Measurements from ENCODE around the gene SPIN1. TPM values are rescaled to one million over a fixed set of nuclear protein-coding genes. Genes with fewer than 3 reads are reported as not detected.
"Not testable (repeated sequence)": the region's sequence is repeated elsewhere in the genome, so short reads cannot be mapped to it uniquely, and the experiment has no call there.

SPIN1 gene
- total RNA-seq, 1 experiment from 2014 or later, result 82.5 TPM

GRCh38 chr9:88378317-88378716 lies 9.9 kb upstream of the SPIN1 start:
- Histone ChIP-seq H3K9me3 (replicated peaks) (no peaks in the 10 kb centered on the region; the same call in 1 of the 2 replicates), H3K4me1 (no peaks in the 10 kb centered on the region), H3K27ac (no peak overlapping the region), H3K36me3 (no peaks in the 10 kb centered on the region), H3K4me3 (no peak overlapping the region), H3K27me3 (no peaks in the 10 kb centered on the region)
- no peak for DNase-seq

GRCh38 chr9:88379352-88379751 lies 8.9 kb upstream of the SPIN1 start:
- no peaks in the 10 kb centered on the region for H3K27me3 ChIP-seq
- no peak for DNase-seq
- H3K36me3 ChIP-seq, result no peaks in the 10 kb centered on the region
- H3K4me1 ChIP-seq, result no peaks in the 10 kb centered on the region
- no peak overlapping the region for H3K4me3 ChIP-seq
- no peaks in the 10 kb centered on the region; the same call in 1 of the 2 replicates for H3K9me3 ChIP-seq (replicated peaks)
- no peak overlapping the region for H3K27ac ChIP-seq

GRCh38 chr9:88380118-88380517 lies 8.1 kb upstream of the SPIN1 start:
- no peaks in the 10 kb centered on the region for H3K27me3 ChIP-seq
- no peak for DNase-seq
- no peaks in the 10 kb centered on the region for H3K4me1 ChIP-seq
- no peaks in the 10 kb centered on the region for H3K36me3 ChIP-seq
- H3K27ac ChIP-seq, result no peak overlapping the region
- no peaks in the 10 kb centered on the region; the same call in 1 of the 2 replicates for H3K9me3 ChIP-seq (replicated peaks)
- no peak overlapping the region for H3K4me3 ChIP-seq

GRCh38 chr9:88381322-88381721 lies 6.9 kb upstream of the SPIN1 start:
- not testable (repeated sequence) for H3K4me3 ChIP-seq; H3K4me1 ChIP-seq; H3K36me3 ChIP-seq; H3K9me3 ChIP-seq (replicated peaks); H3K27me3 ChIP-seq; DNase-seq; H3K27ac ChIP-seq

GRCh38 chr9:88383176-88383575 lies 5.1 kb upstream of the SPIN1 start:
- H3K4me1 ChIP-seq, result no peaks in the 10 kb centered on the region
- DNase-seq, result no peak
- H3K27ac ChIP-seq, result no peak overlapping the region
- H3K36me3 ChIP-seq, result no peaks in the 10 kb centered on the region
- H3K4me3 ChIP-seq, result no peak overlapping the region
- H3K9me3 ChIP-seq (replicated peaks), result no peaks in the 10 kb centered on the region
- H3K27me3 ChIP-seq, result no peaks in the 10 kb centered on the region

- H3K4me1 ChIP-seq; H3K4me3 ChIP-seq; H3K27me3 ChIP-seq; H3K36me3 ChIP-seq; H3K27ac ChIP-seq; H3K9me3 ChIP-seq (replicated peaks); DNase-seq: not testable (repeated sequence)
Measured at GRCh38 chr9:88386137-88386536, 2.1 kb upstream of the SPIN1 start.

- Histone ChIP-seq H3K36me3 (peaks cover 13% of the 10 kb centered on the region; the same call in 1 of the 2 replicates), H3K27me3 (no peaks in the 10 kb centered on the region), H3K4me1 (peaks cover 6% of the 10 kb centered on the region), H3K27ac (no peak overlapping the region), H3K9me3 (replicated peaks) (no peaks in the 10 kb centered on the region), H3K4me3 (no peak overlapping the region)
- no peak for DNase-seq
Measured at GRCh38 chr9:88387036-88387551, 1.1 kb upstream of the SPIN1 start.

GRCh38 chr9:88387552-88388202 lies 567 bp upstream of the SPIN1 start:
- Histone ChIP-seq H3K4me3 (peak overlapping the region; percentile 72), H3K4me1 (peaks cover 6% of the 10 kb centered on the region), H3K27ac (peak overlapping the region; percentile 9; the same call in 1 of the 2 replicates), H3K9me3 (replicated peaks) (no peaks in the 10 kb centered on the region), H3K27me3 (no peaks in the 10 kb centered on the region), H3K36me3 (peaks cover 13% of the 10 kb centered on the region; the same call in 1 of the 2 replicates)
- DNase-seq, result peak in 1 of 2 experiments; percentile 28

- Histone ChIP-seq H3K27me3 (no peaks in the 10 kb centered on the region), H3K4me3 (peak overlapping the region; percentile 72), H3K4me1 (peaks cover 6% of the 10 kb centered on the region), H3K36me3 (peaks cover 14% of the 10 kb centered on the region; the same call in 1 of the 2 replicates), H3K9me3 (replicated peaks) (no peaks in the 10 kb centered on the region), H3K27ac (peak overlapping the region; percentile 80)
- DNase-seq, result peak; percentile 79 to 85
Measured at GRCh38 chr9:88388886-88389605, 802 bp downstream of the SPIN1 start.

- no peak for DNase-seq
- Histone ChIP-seq H3K9me3 (replicated peaks) (no peaks in the 10 kb centered on the region), H3K36me3 (peaks cover 19% of the 10 kb centered on the region; the same call in 1 of the 2 replicates), H3K4me1 (peaks cover 6% of the 10 kb centered on the region), H3K4me3 (no peak overlapping the region), H3K27ac (no peak overlapping the region), H3K27me3 (no peaks in the 10 kb centered on the region)
Measured at GRCh38 chr9:88390371-88390990, 2.2 kb downstream of the SPIN1 start.

- Histone ChIP-seq H3K4me1 (peaks cover 6% of the 10 kb centered on the region), H3K27me3 (no peaks in the 10 kb centered on the region), H3K27ac (no peak overlapping the region), H3K9me3 (replicated peaks) (no peaks in the 10 kb centered on the region), H3K36me3 (peaks cover 19% of the 10 kb centered on the region; the same call in 1 of the 2 replicates), H3K4me3 (no peak overlapping the region)
- DNase-seq, result no peak
Measured at GRCh38 chr9:88391236-88391635, 3.0 kb downstream of the SPIN1 start.

GRCh38 chr9:88391921-88392320 lies 3.7 kb downstream of the SPIN1 start:
- peaks cover 19% of the 10 kb centered on the region; the same call in 1 of the 2 replicates for H3K36me3 ChIP-seq
- peaks cover 6% of the 10 kb centered on the region for H3K4me1 ChIP-seq
- no peak for DNase-seq
- H3K27me3 ChIP-seq, result no peaks in the 10 kb centered on the region
- no peaks in the 10 kb centered on the region for H3K9me3 ChIP-seq (replicated peaks)
- H3K4me3 ChIP-seq, result no peak overlapping the region
- H3K27ac ChIP-seq, result no peak overlapping the region

GRCh38 chr9:88392549-88392948 lies 4.3 kb downstream of the SPIN1 start:
- Histone ChIP-seq H3K9me3 (replicated peaks) (no peaks in the 10 kb centered on the region), H3K27ac (no peak overlapping the region)

GRCh38 chr9:88396836-88397577 lies 8.8 kb downstream of the SPIN1 start:
- no peak overlapping the region for H3K27ac ChIP-seq
- no peaks in the 10 kb centered on the region for H3K4me1 ChIP-seq
- H3K36me3 ChIP-seq, result peaks cover 11% of the 10 kb centered on the region; the same call in 1 of the 2 replicates
- no peak overlapping the region for H3K4me3 ChIP-seq
- H3K9me3 ChIP-seq (replicated peaks), result no peaks in the 10 kb centered on the region
- H3K27me3 ChIP-seq, result no peaks in the 10 kb centered on the region
- DNase-seq, result no peak

More at GRCh38 chr9:88392549-88392948, 4.3 kb downstream of the SPIN1 start:
- Histone ChIP-seq H3K27me3 (no peaks in the 10 kb centered on the region), H3K4me3 (no peak overlapping the region), H3K36me3 (peaks cover 19% of the 10 kb centered on the region; the same call in 1 of the 2 replicates), H3K4me1 (peaks cover 6% of the 10 kb centered on the region)
- no peak for DNase-seq
